Uterus (tissue), 4 donors: ENCODE results near the gene UBTF. TPM values are rescaled to one million over a fixed set of nuclear protein-coding genes. Genes with fewer than 3 reads are reported as not detected.

Experiments used
- DNase-seq, 2 donors: peaks; one replicate each; pipeline ENCODE4 v3.0.0-alpha.2; 2019 to 2020
- H3K27ac ChIP-seq, 2 donors: fragments of 200-600 bp; sonication (generic); 1 replicate in 1 of 2; 2 replicates in 1 of 2; pipeline ENCODE4 v1.5.1; 2016 to 2018
- H3K27me3 ChIP-seq, 2 donors: fragments of 200-600 bp; sonication (generic); one replicate each; pipeline ENCODE4 v1.5.1; 2018 to 2019; ENCODE audit warnings: control low read depth in 1 of 2
- H3K36me3 ChIP-seq, 2 donors: fragments of 200-600 bp; sonication (generic); one replicate each; pipeline ENCODE4 v1.5.1; 2019; ENCODE audit warnings: control low read depth in 1 of 2
- H3K4me1 ChIP-seq, 2 donors: fragments of 200-600 bp; sonication (generic); one replicate each; pipeline ENCODE4 v1.5.1; 2018 to 2019; ENCODE audit warnings: control low read depth in 1 of 2
- H3K4me3 ChIP-seq, 2 donors: fragments of 200-600 bp; sonication (generic); 1 replicate in 1 of 2; 2 replicates in 1 of 2; pipeline ENCODE4 v1.5.1; 2018 to 2019; ENCODE audit warnings: mild to moderate bottlenecking in 1 of 2
- H3K9me3 ChIP-seq, 2 donors: fragments of 200-600 bp; sonication (generic); one replicate each; pipeline ENCODE4 v1.5.1; 2019; ENCODE audit warnings: control low read depth in 1 of 2
- POLR2A ChIP-seq, 2 donors: fragments of 450-650 bp; IDR thresholded peaks; one replicate each; pipeline ENCODE4 v1.6.1; 2016; ENCODE audit warnings: antibody characterized with exemption in 2 of 2, mild to moderate bottlenecking in 1 of 2, moderate library complexity in 1 of 2
- intact Hi-C: fragments of 100-400 bp; cut with DNase I; formaldehyde crosslinking; loops from one replicate; pipeline ENCODE4 v1.15.1; 2023; ENCODE audit warnings: low total_unique reads
- total RNA-seq, 4 donors: library from RNA; depleted of rRNA in 3 of 4; stranded (reverse); fragments of >200 nt in 3 of 4; gene quantifications; one replicate each; pipeline versions ENCODE4 v1.1.0 to v1.2.4, GENCODE V29; 2014 to 2023
- TF ChIP-seq, protein P1 (sequence below), 4 experiments: fragments of 200-600 bp in 2 of 4; fragments of 450-650 bp in 2 of 4; sonication (generic) in 2 of 4; IDR thresholded peaks; one replicate each; pipeline ENCODE4 v1.5.1; 2016 to 2019; ENCODE audit warnings: antibody characterized with exemption in 4 of 4, mild to moderate bottlenecking in 2 of 4, moderate library complexity in 1 of 4
- donor health status: DM: yes; HTN: yes; CAD: no.

UBTF gene, protein sequence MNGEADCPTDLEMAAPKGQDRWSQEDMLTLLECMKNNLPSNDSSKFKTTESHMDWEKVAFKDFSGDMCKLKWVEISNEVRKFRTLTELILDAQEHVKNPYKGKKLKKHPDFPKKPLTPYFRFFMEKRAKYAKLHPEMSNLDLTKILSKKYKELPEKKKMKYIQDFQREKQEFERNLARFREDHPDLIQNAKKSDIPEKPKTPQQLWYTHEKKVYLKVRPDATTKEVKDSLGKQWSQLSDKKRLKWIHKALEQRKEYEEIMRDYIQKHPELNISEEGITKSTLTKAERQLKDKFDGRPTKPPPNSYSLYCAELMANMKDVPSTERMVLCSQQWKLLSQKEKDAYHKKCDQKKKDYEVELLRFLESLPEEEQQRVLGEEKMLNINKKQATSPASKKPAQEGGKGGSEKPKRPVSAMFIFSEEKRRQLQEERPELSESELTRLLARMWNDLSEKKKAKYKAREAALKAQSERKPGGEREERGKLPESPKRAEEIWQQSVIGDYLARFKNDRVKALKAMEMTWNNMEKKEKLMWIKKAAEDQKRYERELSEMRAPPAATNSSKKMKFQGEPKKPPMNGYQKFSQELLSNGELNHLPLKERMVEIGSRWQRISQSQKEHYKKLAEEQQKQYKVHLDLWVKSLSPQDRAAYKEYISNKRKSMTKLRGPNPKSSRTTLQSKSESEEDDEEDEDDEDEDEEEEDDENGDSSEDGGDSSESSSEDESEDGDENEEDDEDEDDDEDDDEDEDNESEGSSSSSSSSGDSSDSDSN
- total RNA-seq, result 100 to 1,000 TPM in 1 of 4 donors, 10 to 100 TPM in 3; 17.4 to 124 (median 72.9) TPM

DNA sequence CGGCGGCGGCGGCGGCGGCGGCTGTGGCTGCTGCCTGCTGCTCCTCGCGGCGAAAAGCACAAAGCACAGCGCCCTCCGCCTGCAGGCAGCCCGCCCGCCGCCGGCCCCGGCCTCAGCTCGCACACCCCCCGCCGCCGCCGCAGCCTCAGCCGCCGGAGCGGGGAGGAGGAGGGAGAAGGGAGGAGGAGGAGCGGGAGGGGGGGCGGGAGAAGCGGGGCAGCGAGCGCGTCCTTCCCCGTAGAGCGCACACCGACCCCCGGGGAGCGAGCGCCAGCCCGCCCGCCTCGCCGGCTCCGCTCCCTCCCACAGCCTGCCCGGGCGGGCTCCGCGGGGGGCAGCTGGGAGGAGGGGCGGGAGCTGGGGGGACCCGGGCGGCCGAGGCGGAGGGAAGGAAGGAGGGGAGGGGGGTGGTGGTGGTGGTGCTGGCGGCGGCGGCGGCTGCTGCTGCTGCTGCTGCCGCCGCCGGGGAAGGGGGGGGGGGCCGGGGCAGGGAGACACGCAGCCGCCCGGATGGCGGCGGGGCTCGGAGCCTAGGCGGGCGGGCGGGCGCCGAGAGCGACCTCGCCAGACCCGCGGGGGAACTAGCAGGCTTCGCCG, at the start of gene UBTF:
Gene UBTF, minus strand, starts transcription at position 60 of the 597 bp plus-strand sequence. CDS start 1,446 bp downstream, outside the sequence.
- intact Hi-C loops, result no loop called here
- TF ChIP-seq POLR2A (IDR thresholded peaks at IDR 0.05), result no peak
- TF ChIP-seq, protein P1, sequence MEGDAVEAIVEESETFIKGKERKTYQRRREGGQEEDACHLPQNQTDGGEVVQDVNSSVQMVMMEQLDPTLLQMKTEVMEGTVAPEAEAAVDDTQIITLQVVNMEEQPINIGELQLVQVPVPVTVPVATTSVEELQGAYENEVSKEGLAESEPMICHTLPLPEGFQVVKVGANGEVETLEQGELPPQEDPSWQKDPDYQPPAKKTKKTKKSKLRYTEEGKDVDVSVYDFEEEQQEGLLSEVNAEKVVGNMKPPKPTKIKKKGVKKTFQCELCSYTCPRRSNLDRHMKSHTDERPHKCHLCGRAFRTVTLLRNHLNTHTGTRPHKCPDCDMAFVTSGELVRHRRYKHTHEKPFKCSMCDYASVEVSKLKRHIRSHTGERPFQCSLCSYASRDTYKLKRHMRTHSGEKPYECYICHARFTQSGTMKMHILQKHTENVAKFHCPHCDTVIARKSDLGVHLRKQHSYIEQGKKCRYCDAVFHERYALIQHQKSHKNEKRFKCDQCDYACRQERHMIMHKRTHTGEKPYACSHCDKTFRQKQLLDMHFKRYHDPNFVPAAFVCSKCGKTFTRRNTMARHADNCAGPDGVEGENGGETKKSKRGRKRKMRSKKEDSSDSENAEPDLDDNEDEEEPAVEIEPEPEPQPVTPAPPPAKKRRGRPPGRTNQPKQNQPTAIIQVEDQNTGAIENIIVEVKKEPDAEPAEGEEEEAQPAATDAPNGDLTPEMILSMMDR (IDR thresholded peaks at IDR 0.05), result no peak
- H3K36me3 ChIP-seq, result no peaks in the 10 kb centered on the region
- no peaks in the 10 kb centered on the region for H3K27me3 ChIP-seq
- peaks cover 12 to 16% of the 10 kb centered on the region in 2 donors for H3K4me1 ChIP-seq
- H3K4me3 ChIP-seq, result peak within 1 kb of the TSS; percentile 59 to 95
- peak; percentile 73 to 76 for DNase-seq
- peak within 1 kb of the TSS; percentile 98 to 100 for H3K27ac ChIP-seq
- no peaks in the 10 kb centered on the region for H3K9me3 ChIP-seq

DNA sequence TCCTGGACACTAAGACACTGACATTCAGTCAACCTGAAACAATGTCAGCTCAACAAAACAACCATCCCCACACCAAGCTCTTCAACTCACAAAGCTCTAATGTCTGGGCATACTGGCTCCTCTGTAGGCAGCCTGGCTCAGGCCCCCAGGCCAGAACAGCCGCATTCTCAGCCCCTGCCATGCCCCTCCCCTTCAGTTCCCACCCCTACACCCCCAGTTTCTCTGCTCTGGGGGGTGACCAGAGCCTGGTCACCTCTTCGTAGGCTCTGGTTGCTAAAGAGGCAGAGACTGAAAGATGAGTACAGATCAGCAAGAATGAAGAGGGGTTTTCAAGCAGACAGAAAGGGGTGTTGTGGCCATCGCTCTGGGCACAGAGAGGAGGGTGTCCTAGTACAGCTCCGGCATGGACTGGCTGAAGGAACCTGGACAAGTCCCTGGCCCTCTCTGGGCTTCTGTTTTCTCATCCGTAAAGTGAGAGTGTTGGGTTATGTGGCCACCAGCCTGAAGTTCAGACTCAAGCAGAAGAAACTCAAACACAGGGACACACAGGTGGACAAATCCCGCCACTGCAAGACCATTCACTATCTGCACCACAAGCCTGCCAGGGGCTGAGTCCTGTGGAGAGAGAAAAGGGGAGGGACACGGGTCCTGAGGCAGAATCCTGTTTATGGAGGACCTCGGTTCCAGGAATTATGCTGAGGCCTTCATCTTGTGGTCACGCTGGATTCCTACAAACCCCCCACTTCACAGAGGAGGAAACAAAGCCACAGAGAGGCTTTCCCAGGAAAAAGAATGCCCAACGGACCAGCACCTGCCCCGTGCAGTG, 49.4 kb upstream of the UBTF start:
- intact Hi-C loops, result no loop called here
- Histone ChIP-seq H3K4me3 (no peak overlapping the region), H3K36me3 (no peaks in the 10 kb centered on the region), H3K27ac (no peak overlapping the region), H3K4me1 (no peaks in the 10 kb centered on the region), H3K9me3 (no peaks in the 10 kb centered on the region), H3K27me3 (no peaks in the 10 kb centered on the region)
- DNase-seq, result no peak
- TF ChIP-seq, protein P1 (IDR thresholded peaks at IDR 0.05), result no peak
- no peak for TF ChIP-seq POLR2A (IDR thresholded peaks at IDR 0.05)

DNA sequence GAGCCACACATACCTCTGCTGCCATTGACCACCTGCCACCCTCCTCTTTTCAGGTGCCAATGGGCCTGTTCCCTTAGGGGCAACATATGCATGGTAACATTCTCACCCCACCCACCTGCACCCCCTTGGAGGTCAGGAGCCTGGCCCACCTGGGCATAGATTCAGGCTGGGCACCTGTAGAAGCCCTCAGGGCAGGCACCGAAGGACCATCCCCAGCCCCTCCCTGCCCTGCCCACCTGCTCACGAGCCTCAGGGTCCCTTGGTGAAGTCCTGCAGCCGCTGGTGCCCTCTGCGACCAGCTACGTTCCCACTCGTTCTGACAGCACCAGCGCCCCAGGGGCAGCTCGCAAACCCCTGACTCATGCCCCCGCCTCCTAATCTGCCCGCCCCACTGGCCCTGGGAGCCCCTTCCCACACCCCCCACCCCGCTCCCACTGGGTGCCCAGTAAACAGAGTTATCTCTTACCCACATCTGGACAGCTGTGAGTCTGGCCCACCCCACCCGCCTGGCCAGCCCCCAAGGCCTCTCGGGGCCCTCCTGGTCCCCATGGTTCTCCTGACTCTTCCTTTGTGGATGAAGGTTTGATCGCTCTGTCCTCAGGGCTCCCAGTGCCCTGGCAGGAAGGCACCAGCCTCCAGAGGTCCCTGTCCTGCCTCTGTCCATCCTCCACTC, 48.5 kb upstream of the UBTF start, which contains the start of gene SLC4A1:
Gene SLC4A1, minus strand, starts transcription at position 318 of the 673 bp plus-strand sequence. CDS start 5,269 bp downstream, outside the sequence.
- H3K4me1 ChIP-seq, result no peaks in the 10 kb centered on the region
- H3K27ac ChIP-seq, result no peak within 1 kb of the TSS
- no peaks in the 10 kb centered on the region for H3K9me3 ChIP-seq
- TF ChIP-seq, protein P1 (IDR thresholded peaks at IDR 0.05), result no peak
- TF ChIP-seq POLR2A (IDR thresholded peaks at IDR 0.05), result no peak
- no peak for DNase-seq
- no peaks in the 10 kb centered on the region for H3K36me3 ChIP-seq
- no peak within 1 kb of the TSS for H3K4me3 ChIP-seq
- intact Hi-C loops, result no loop called here
- H3K27me3 ChIP-seq, result no peaks in the 10 kb centered on the region

DNA sequence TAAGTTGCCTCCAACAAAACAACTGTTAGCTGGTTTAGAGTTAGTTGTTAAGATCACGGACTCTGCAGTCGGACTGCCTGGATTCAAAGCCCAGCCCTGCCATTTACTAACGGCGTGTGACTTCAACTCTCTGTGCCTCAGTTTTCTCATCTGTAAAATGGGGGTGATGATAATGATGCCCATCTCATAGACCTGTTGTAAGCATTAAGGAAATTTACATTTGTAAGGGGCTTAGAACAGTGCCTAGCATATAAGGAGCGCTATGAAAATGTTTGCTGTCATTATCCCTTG, 47.6 kb upstream of the UBTF start:
- Histone ChIP-seq H3K27ac (no peak overlapping the region), H3K27me3 (no peaks in the 10 kb centered on the region), H3K36me3 (no peaks in the 10 kb centered on the region), H3K9me3 (no peaks in the 10 kb centered on the region), H3K4me3 (no peak overlapping the region), H3K4me1 (no peaks in the 10 kb centered on the region)
- intact Hi-C loops, result no loop called here
- no peak for DNase-seq
- no peak for TF ChIP-seq POLR2A (IDR thresholded peaks at IDR 0.05)
- TF ChIP-seq, protein P1 (IDR thresholded peaks at IDR 0.05), result no peak
